NCI-H526 treated with DMSO at 0.1 percent for 48 hours (cell line): ENCODE data around the gene B4GALT1.
"Not testable (repeated sequence)": the region's sequence is repeated elsewhere in the genome, so short reads cannot be mapped to it uniquely, and the experiment has no call there.

ENCODE experiments used
- DNase-seq: peaks from one replicate; lab custom pipeline; 2025; lab: John Stamatoyannopoulos, UW

Gene B4GALT1

DNA sequence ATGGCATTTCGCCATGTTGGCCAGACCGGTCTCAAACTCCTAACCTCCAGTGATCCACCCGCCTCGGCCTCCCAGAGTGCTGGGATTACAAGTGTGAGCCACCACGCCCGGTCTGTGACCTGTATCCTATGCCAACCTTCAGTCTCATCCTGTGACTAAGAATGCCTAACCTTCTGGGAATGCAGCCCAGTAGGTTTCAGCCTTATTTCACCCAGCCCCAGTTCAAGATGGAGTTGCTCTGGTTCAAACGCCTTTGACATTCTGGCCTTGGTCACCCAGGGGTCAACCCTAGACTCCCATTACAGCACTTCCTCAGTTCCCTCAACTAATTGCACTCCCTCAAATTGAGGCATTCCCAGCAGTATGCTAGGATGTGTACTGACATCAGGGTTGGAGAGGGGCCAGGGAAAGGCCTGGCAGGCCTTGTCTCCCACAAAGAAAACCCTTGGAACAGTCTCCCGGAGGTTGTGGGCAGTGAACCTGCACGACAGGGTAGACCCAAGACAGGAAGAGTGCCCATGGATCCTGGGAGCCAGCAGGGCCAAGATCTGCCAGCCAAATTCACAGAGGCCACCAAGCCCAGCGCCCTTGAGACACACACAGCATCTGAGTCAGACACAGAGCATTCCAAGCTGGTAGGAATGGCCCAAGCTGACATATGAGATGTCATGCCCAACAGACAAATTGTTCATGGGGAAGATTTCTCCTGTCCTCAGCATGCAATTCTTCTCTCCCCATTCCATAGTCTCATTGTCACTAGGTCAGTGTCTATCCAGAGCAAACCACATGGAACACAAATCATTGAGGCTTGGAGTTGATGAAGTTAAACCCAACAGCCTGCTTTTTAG lies 65.8 kb downstream of the B4GALT1 start:
- no peak for DNase-seq

DNA sequence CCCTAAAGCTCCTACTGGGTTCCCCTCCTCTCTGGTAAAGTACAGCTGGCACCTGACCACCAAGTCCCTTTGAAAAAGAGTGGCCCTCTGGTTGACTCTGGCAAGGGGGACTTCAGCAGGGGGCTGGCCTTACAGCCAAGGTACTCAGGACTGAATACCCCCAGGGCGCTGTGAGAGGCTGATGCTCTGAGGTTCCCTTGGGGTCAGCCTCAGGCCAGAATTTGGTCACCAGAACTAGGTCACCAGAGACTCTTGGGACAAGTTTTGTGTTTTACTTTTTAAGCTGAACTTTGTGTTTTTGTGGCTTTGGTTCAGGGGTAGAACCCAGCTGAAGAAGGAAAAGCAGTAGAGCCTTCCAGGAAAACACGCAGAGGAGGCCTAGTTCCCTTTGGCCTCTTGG lies 67.4 kb downstream of the B4GALT1 start:
- DNase-seq: no peak

DNA sequence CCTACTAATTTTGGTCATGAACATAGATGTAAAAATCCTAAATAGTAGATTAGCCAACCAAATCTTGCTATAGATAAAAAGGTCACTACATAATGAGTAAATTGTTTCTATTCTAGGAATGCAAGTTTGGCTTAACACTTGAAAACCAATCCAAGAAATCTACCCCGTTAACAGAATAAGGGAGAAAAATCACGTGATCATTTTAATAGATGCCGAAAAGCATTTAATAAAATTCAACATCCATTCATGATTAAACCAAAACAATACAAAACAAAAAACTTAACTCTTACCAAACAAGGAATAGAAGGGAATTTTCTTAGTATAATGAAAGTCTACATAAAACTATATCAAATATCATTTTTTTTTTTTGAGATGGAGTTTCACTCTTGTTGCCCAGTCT lies 69.9 kb downstream of the B4GALT1 start:
- DNase-seq: no peak

DNA sequence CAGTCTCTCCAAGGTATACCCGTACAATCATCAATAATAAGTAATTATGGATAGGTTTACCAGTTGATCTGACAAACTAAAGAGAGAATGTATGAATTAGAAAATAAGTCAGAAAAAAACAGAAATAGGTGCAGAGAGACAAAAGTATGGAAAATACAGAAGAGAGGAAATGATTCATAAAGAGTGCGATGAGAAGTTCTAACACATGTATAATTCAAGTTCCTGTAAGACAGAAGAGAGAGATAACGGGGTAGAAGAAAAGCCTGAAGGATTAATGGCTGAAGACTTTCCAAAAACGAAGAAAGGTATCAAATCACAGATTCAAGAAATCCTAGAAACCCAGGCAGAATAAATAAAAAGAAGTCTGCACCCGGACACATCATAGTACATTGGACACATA lies 74.5 kb downstream of the B4GALT1 start:
- no peak for DNase-seq

DNA sequence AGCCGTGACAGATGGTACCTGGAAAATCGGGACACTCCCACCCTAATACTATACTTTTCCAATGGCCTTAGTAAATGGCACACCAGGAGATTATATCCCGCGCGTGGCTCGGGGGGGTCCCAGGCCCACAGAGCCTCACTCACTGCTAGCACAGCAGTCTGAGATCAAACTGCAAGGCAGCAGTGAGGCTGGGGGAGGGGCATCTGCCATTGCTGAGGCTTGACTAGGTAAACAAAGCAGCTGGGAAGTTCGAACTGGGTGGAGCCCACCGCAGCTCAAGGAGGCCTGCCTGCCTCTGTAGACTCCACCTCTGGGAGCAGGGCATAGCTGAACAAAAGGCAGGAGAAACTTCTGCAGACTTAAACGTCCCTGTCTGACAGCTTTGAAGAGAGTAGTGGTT lies 81.5 kb downstream of the B4GALT1 start:
- DNase-seq: not testable (repeated sequence)

DNA sequence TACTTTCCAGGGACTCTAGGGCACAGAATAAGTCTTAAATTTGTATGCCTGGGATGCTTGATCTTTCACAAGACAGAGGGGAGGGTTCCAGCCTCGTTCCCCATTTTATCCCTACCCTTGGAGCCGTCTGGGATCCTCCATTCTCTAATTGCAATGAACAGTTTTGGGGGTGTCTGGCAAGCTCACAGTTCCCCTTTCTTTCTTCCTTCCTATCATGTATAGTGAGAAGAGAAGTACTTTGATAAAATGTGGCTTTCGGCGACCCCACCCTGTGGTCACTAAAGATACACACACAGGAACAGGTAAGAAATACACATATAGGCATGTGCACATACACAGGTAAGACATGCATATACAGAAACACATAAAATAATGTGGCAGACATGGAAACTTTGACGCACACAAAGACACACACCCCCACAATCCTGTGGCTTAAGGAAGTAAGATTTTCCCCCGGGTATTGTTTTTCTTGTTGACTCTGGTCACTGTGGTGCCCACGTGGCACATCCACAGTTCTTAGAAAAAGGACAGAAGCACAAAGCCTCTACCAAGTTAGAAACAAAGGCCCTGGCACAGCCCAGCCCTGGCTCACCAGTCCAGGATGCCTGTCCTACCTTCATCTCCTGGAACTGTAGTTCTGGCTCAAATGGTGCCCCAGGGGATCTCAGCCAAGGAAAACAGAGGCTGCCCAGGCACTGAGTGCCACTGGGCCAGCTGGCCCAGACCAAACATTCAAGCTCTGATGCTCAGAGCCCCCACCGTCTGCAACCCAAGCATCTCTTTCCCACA lies 84.4 kb downstream of the B4GALT1 start:
- no peak for DNase-seq

DNA sequence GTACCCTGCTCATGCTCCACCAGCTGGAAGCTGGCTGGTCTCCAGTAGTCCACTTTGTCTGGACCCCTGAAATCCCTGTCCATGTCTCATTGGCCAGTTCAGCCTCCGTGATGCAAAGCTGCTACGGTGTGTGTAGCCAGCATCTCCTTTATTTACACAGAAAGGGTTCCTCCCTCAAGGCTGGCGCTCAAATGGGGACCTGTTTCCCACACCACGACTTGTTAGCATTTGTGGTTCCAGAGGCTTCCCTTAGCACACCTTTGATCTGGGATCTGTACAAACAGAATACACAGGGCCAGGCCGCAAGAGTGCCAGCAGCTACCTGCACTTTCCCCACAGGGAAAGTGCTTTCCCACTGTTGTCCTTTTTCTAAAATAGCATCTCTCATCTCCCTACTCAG lies 85.0 kb downstream of the B4GALT1 start:
- DNase-seq: no peak

DNA sequence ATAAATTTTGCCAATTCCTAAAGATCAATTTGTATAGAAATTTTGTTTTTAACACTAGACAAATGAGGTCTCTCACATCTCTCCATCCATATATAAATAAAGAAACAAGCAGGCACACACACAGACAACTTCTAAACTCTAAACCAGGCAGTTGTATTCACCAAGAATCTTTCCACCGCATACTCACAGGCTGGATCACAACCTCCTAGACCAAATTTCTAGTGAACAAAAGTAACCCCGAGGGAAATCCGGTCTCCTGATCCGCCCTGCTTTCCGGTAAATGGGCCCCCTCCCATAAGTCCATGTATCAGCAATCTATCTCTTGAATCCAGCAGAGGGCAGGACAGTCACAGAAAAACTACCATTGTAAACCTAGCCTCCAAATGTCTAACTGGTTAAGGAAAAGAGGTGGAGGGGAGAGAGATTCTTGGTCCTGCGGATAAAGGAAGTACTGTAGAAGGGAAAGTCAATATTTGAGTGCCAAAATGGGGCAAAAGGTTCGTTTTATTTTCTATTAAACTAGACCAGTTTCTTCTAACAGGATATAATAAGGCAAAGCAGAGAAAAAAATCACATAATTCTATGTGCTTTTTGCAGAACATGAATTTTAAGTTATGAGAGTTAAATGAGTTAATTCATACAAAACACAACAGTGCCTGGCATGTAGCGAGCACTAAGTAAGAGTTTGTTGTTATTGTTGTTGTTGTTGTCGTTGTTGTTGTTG lies 85.8 kb downstream of the B4GALT1 start:
- peak; percentile 85 for DNase-seq

DNA sequence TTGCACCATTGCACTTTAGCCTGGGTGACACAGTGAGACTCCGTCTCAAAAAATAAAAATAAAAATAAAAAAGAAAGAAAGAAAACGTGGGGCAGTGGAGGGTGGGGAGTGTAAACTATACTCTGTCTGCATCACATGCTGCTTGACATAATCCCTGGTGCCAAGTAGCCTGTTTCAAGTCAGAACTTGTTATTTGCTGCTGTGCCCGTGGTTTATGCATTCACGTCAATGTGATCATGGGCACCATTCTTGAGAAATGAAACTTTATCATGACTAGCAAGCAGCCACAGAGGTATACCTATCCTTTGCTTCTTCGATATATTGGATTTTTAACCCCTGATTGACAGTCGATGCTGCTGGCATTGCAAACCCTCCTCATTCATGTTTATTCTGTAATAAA lies 86.6 kb downstream of the B4GALT1 start:
- no peak for DNase-seq

DNA sequence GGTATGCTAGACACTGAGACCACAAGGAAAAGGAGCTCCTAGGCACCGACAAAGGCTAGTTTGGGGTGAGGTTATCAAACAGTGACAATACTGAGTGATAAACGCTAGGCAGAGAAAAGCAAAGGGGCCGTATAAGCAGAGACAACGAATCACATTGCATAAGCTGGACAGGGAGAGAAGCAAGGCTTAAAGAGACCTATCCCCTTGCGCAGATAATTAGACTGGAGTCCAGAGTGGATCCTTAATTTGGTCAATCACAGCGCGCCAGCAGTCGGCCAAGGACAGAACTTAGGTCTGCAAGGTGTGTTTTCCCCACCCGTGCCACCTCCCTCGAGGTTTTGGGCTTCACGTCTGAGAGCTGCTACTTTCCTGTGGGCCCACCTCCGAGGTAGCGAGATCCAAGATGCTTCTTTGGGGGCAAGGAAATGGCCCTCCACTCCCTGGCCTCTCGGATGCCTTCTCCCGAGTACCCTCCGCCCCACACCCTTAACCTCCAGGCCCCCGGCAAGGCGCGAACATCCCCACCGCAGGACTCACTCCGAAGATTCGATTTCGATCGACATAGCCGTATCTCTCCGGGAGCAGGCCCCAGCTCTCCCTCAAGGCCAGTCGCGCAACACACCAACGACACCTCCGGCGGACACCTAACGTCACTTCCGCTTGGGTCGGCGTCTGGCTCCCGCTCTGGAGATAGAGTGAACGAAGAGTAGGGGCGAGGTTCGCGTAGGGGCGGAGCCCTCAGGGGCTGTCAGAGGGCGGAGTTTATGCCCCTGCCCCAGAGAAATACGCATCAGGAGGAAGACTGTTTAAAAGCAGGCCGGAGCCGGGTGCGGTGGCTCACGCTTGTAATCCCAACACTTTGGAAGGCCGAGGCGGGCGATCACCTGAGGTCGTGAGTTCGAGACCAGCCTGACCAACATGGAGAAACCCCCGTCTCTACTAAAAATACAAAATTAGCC lies 90.8 kb downstream of the B4GALT1 start, which contains the start of gene SMU1:
Gene SMU1, minus strand, starts transcription at position 629 of the 959 bp plus-strand sequence. Its CDS starts 66 bp downstream, at position 563.
- DNase-seq: peak; percentile 93

DNA sequence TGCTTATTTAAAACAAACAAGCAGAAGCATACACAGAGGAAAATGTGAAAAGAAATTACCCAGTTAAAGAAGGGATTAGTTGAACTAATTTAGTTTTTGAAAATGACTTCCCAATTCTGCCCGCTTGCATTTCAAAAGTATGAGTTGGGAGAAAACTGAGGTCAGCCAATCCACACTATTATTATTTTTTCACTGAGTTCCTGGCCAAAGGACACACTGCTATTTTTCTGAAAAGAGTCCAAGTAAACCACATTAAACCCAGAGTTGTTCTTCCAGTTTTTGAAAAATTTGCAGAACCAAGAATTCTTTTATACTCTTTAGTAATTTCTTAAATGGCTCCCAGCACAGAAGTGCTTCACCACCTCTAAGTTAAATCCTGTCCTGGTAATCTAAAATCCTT lies 98.1 kb downstream of the B4GALT1 start:
- DNase-seq: no peak

DNA sequence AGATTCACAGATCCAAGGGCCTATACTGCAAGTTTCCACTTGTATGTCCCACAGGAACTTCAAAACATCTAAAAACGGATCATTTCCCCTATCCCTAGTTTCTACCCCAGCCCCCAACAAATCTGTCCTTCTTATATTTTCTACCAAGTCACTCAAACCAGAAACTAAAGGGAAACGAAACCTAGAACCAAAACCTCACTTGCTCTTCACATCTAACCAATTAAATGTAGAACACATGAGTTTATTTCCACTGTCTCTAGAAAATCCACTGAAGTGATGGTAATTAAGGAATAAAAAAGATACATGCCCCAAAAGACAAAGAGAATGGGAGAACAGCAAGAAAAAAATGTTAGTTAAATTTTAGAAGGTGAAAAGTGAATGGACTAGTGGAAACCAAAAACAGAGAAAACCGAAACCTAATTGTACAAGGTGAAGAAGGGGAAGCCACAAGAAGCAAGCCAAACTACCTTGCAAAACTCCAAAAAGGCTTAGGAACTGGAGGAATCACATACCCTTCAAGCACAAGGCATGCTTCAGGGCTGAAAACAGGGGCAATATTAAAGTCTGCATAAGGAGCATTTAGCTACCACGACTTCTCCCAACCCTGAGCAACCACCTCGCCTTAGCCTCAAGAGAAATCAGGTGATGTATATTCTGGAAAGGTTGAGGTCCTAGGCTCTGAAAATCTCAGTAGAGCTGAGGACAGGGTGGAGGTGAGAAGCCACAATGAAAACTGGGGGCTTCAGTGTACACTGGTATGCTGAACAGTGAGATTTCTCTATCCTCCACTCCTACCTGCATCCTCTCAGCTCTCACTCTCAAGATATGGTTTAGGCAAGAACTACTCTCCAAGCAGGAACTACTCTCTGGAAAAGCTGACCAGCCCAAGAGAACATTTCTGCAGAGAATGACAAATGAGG lies 101.7 kb downstream of the B4GALT1 start:
- no peak for DNase-seq
